A549 (cell line): ENCODE data around the gene B3GNT5. TPM values are rescaled to one million over a fixed set of nuclear protein-coding genes. Genes with fewer than 3 reads are reported as not detected.

Experiments
- ATAC-seq, 2 experiments: fragments of 200-7000 bp in 1 of 2; fragments of >200 bp in 1 of 2; cut with Nextera tagmentation in 1 of 2; cut with Tn5 transposase in 1 of 2; 3 replicates each; pipeline versions ENCODE4 v1.8.0 to v1.9.1; 2018 to 2020; ENCODE audit warnings: mild to moderate bottlenecking in 1 of 2, moderate library complexity in 1 of 2
- CTCF ChIA-PET: fragments of 300-600 bp; sonication (Branson Sonifier 250); formaldehyde crosslinking; extraction: SDS; loops from one replicate; lab custom pipeline; 2021; ENCODE audit warnings: antibody characterized with exemption, inconsistent platforms; lab: Yijun Ruan, JAX
- POLR2A ChIA-PET: fragments of 350-600 bp; formaldehyde crosslinking; extraction: SDS; loops from one replicate; lab custom pipeline; 2021; ENCODE audit warnings: antibody characterized with exemption, inconsistent platforms; lab: Yijun Ruan, JAX
- DNase-seq, 2 experiments: peaks; one replicate each; pipeline versions ENCODE4 v3.0.0 to v3.0.0-alpha.2; 2011 to 2016; ENCODE audit warnings: low read depth in 1 of 2, low spot score in 1 of 2
- FAIRE-seq: peaks from 2 replicates; lab custom pipeline; 2011; peaks lifted over from hg19 to GRCh38; lab: Jason Lieb, UNC
- H3K27ac ChIP-seq, 2 experiments: fragments of >200 bp; sonication (Bioruptor Twin); formaldehyde crosslinking; 3 replicates each; pipeline ENCODE4 v1.5.1; 2016 to 2017
- H3K4me1 ChIP-seq: fragments of >200 bp; sonication (Bioruptor Twin); formaldehyde crosslinking; 3 replicates; pipeline ENCODE4 v1.6.1; 2016
- H3K4me2 ChIP-seq: fragments of >200 bp; sonication (Bioruptor Twin); formaldehyde crosslinking; 3 replicates; pipeline ENCODE4 v1.6.1; 2016
- H3K4me3 ChIP-seq: fragments of >200 bp; sonication (Bioruptor Twin); formaldehyde crosslinking; 3 replicates; pipeline ENCODE4 v1.5.1; 2016
- H3K9me3 ChIP-seq: fragments of >200 bp; sonication (Bioruptor Twin); formaldehyde crosslinking; 3 replicates; pipeline ENCODE4 v1.6.1; 2016
- ATOH8 ChIP-seq: fragments of 250-450 bp; sonication (Bioruptor Pico); IDR thresholded peaks from 2 replicates; pipeline ENCODE4 v1.5.0; 2020; ENCODE audit warnings: low read depth, mild to moderate bottlenecking, moderate library complexity
- CBX8 ChIP-seq: fragments of 200-600 bp; sonication (generic); IDR thresholded peaks from 2 replicates; pipeline ENCODE4 v1.6.1; 2016
- CEBPB ChIP-seq, 2 experiments: fragments of >200 bp in 1 of 2; sonication (Bioruptor Twin) in 1 of 2; formaldehyde crosslinking in 1 of 2; IDR thresholded peaks; 2 replicates each; pipeline ENCODE4 v1.6.1; 2012 to 2016
- CHD4 ChIP-seq: fragments of 200-600 bp; sonication (generic); IDR thresholded peaks from 2 replicates; pipeline ENCODE4 v1.6.1; 2016; ENCODE audit warnings: antibody characterized with exemption, mild to moderate bottlenecking, borderline replicate concordance
- GATA3 ChIP-seq: IDR thresholded peaks from 2 replicates; pipeline ENCODE4 v1.6.1; 2012; ENCODE audit warnings: borderline replicate concordance
- HES2 ChIP-seq: fragments of >200 bp; sonication (Bioruptor Twin); formaldehyde crosslinking; IDR thresholded peaks from 2 replicates; pipeline ENCODE4 v1.6.1; 2016
- HEYL ChIP-seq: fragments of 250-450 bp; sonication (Bioruptor Pico); IDR thresholded peaks from 2 replicates; pipeline ENCODE4 v1.8.0; 2021; ENCODE audit warnings: mild to moderate bottlenecking, moderate library complexity
- KDM5A ChIP-seq: fragments of 200-600 bp; sonication (generic); IDR thresholded peaks from 2 replicates; pipeline ENCODE4 v1.6.1; 2016; ENCODE audit warnings: antibody characterized with exemption, mild to moderate bottlenecking
- MAFK ChIP-seq: fragments of 450-650 bp; IDR thresholded peaks from 2 replicates; pipeline ENCODE4 v1.6.1; 2014; ENCODE audit not compliant: partially characterized antibody
- MAZ ChIP-seq: fragments of 150-350 bp; IDR thresholded peaks from 2 replicates; pipeline ENCODE4 v1.6.1; 2014; ENCODE audit warnings: antibody characterized with exemption, low read depth, low read length, borderline replicate concordance
- MYC ChIP-seq: IDR thresholded peaks from 2 replicates; pipeline ENCODE4 v1.6.1; 2012; ENCODE audit warnings: mild to moderate bottlenecking, inconsistent platforms, low read length, improper control_type of control experiment, borderline replicate concordance
- NFE2L2 ChIP-seq: fragments of 150-350 bp; conservative IDR thresholded peaks from 2 replicates; pipeline ENCODE4 v1.6.1; 2014; ENCODE audit warnings: low read length
- NR3C1 ChIP-seq: fragments of >200 bp; sonication (Bioruptor Twin); formaldehyde crosslinking; IDR thresholded peaks from 3 replicates; pipeline ENCODE4 v1.6.1; 2017
- PBX3 ChIP-seq: IDR thresholded peaks from 2 replicates; pipeline ENCODE4 v1.6.1; 2012
- RFX5 ChIP-seq: fragments of 450-650 bp; IDR thresholded peaks from 2 replicates; pipeline ENCODE4 v1.7.1; 2014; ENCODE audit warnings: antibody characterized with exemption, mild to moderate bottlenecking, moderate library complexity
- SMC3 ChIP-seq: fragments of >200 bp; sonication (Bioruptor Twin); formaldehyde crosslinking; IDR thresholded peaks from 3 replicates; pipeline ENCODE4 v1.6.1; 2018; ENCODE audit warnings: inconsistent platforms
- TFCP2L1 ChIP-seq: fragments of 250-450 bp; sonication (Bioruptor Pico); IDR thresholded peaks from 2 replicates; pipeline ENCODE4 v1.5.0; 2021; ENCODE audit warnings: mild to moderate bottlenecking
- TP53 ChIP-seq: fragments of 250-450 bp; sonication (Bioruptor Pico); IDR thresholded peaks from 2 replicates; pipeline ENCODE4 v1.5.0; 2021; ENCODE audit warnings: mild to moderate bottlenecking, moderate library complexity
- USF2 ChIP-seq: fragments of 450-650 bp; IDR thresholded peaks from 2 replicates; pipeline ENCODE4 v1.6.1; 2014; ENCODE audit warnings: antibody characterized with exemption
- ZC3H11A ChIP-seq: fragments of 450-650 bp; IDR thresholded peaks from 2 replicates; pipeline ENCODE4 v1.6.1; 2014; ENCODE audit warnings: antibody characterized with exemption, mild to moderate bottlenecking
- ZFP36 ChIP-seq: fragments of 450-650 bp; IDR thresholded peaks from 2 replicates; pipeline ENCODE4 v1.6.1; 2014; ENCODE audit warnings: borderline replicate concordance; ENCODE audit not compliant: partially characterized antibody
- ZNF302 ChIP-seq: fragments of 250-450 bp; sonication (Bioruptor Pico); IDR thresholded peaks from 2 replicates; pipeline ENCODE4 v1.9.0; 2021; ENCODE audit warnings: inconsistent platforms, mild to moderate bottlenecking, moderate library complexity
- WGBS: methylation state at CpG from one replicate; pipeline ENCODE4 v1.1.6; 2017; ENCODE audit errors: missing lambda C conversion rate; 5-methylcytosine and 5-hydroxymethylcytosine counted together
- polyA plus RNA-seq, 4 experiments: library from polyadenylated mRNA; depleted of rRNA in 3 of 4; stranded (reverse); fragments of >200 nt; fragmentation: RNase III in 1 of 4; extraction: RNeasy Plus Mini Kit Qiagen cat#74134 plus additional on column Dnase treatment in 1 of 4; gene quantifications; 2 replicates in 3 of 4; 3 replicates in 1 of 4; pipeline ENCODE4 v1.2.3, GENCODE V29; 2011 to 2017

Gene B3GNT5
- polyA plus RNA-seq, 2 of the 4 experiments (the other 2 are of a cell fraction) = 4.7 to 11.7 TPM

GRCh38 chr3:183306798-183307671 lies 54.0 kb downstream of the B3GNT5 start:
- Histone ChIP-seq H3K4me2 (peak overlapping the region; percentile 37), H3K27ac (peak overlapping the region; percentile 46 to 55; a peak in 5 of 6 replicates), H3K4me1 (peaks cover 9% of the 10 kb centered on the region; the same call in 2 of the 3 replicates), H3K9me3 (no peaks in the 10 kb centered on the region), H3K4me3 (no peak overlapping the region)
- CTCF ChIA-PET = interaction anchor here (1.3 kb wide), 1 partner anchor 68 kb away, joined by 3 read pairs; no protein-coding TSS in a partner anchor
- peak in 1 of 2 experiments; percentile 50 for DNase-seq
- 61% methylated on average over 9 of the region's 9 CpGs for WGBS
- no peak for FAIRE-seq
- TF ChIP-seq MAFK (peak; percentile 35), CEBPB (IDR thresholded peaks at IDR 0.05) (no peak), CBX8 (no peak), NR3C1 (no peak), RFX5 (no peak)
- POLR2A ChIA-PET = interaction anchor here (0.8 kb wide), 1 partner anchor 64 kb away, joined by 5 read pairs; no protein-coding TSS in a partner anchor
- peak; percentile 62 to 63; a peak in 5 of 6 replicates for ATAC-seq

- Histone ChIP-seq H3K9me3 (no peaks in the 10 kb centered on the region), H3K4me1 (peaks cover 9% of the 10 kb centered on the region; the same call in 2 of the 3 replicates), H3K4me3 (no peak overlapping the region), H3K27ac (no peak overlapping the region; a peak in 1 of 6 replicates), H3K4me2 (no peak overlapping the region)
- no peak for DNase-seq
- TF ChIP-seq TP53 (CRISPR knock-in tag) = no peak
- TF ChIP-seq RFX5 = no peak
- TF ChIP-seq ZFP36 = no peak
- TF ChIP-seq KDM5A = no peak
- no peak for TF ChIP-seq ATOH8 (CRISPR knock-in tag)
- no peak for TF ChIP-seq ZC3H11A
- TF ChIP-seq CHD4 = no peak
- no peak for TF ChIP-seq NR3C1
- TF ChIP-seq USF2 = no peak
- ATAC-seq = no peak
- whole genome bisulfite sequencing = 63% methylated on average over 2 of the region's 2 CpGs
- FAIRE-seq = no peak
- POLR2A ChIA-PET = interaction anchor here (0.8 kb wide), 1 partner anchor 63 kb away, joined by 5 read pairs; no protein-coding TSS in a partner anchor
- CTCF ChIA-PET = no interaction called here
Measured at GRCh38 chr3:183307749-183308148, 54.7 kb downstream of the B3GNT5 start.

GRCh38 chr3:183308751-183309150 lies 55.7 kb downstream of the B3GNT5 start:
- Histone ChIP-seq H3K9me3 (no peaks in the 10 kb centered on the region), H3K4me2 (no peak overlapping the region), H3K27ac (no peak overlapping the region), H3K4me3 (no peak overlapping the region), H3K4me1 (peaks cover 9% of the 10 kb centered on the region; the same call in 2 of the 3 replicates)
- FAIRE-seq = no peak
- no peak for ATAC-seq
- CTCF ChIA-PET = interaction anchor here (1.2 kb wide), 1 partner anchor 11 kb away, joined by 3 read pairs; no protein-coding TSS in a partner anchor
- POLR2A ChIA-PET = no interaction called here
- WGBS = 91% methylated on average over 5 of the region's 5 CpGs
- no peak for DNase-seq
- TF ChIP-seq HEYL (CRISPR knock-in tag) (no peak), MYC (no peak), GATA3 (no peak), SMC3 (no peak), ZC3H11A (no peak), NFE2L2 (no peak), PBX3 (no peak), KDM5A (no peak), HES2 (no peak), ZFP36 (no peak), ZNF302 (no peak), CEBPB (IDR thresholded peaks at IDR 0.05) (no peak), MAZ (no peak), TFCP2L1 (CRISPR knock-in tag) (no peak), CBX8 (no peak)
